Spleen (tissue), 11 donors: ENCODE data around the gene CASR. TPM values are rescaled to one million over a fixed set of nuclear protein-coding genes. Genes with fewer than 3 reads are reported as not detected.

Experiments
- DNase-seq: peaks from one replicate; pipeline ENCODE4 v3.0.0-alpha.2; 2020
- H3K27ac ChIP-seq, 8 donors: fragments of 200-600 bp; sonication (generic) in 7 of 8; 1 replicate in 4 of 8; 2 replicates in 4 of 8; pipeline versions ENCODE4 v1.5.0 to v1.8.0; 2016 to 2021; ENCODE audit warnings: inconsistent platforms in 4 of 8, mild to moderate bottlenecking in 4 of 8, moderate library complexity in 1 of 8
- H3K27me3 ChIP-seq, 7 donors: fragments of 200-600 bp; sonication (generic) in 6 of 7; replicated peaks in 1 of 7; 1 replicate in 4 of 7; 2 replicates in 3 of 7; pipeline versions ENCODE4 v1.5.0 to v1.8.0; 2016 to 2021; ENCODE audit warnings: inconsistent platforms in 3 of 7, mild to moderate bottlenecking in 1 of 7
- H3K36me3 ChIP-seq, 6 donors: fragments of 200-600 bp; sonication (generic) in 5 of 6; 1 replicate in 4 of 6; 2 replicates in 2 of 6; pipeline versions ENCODE4 v1.5.0 to v1.8.0; 2016 to 2021; ENCODE audit warnings: inconsistent platforms in 2 of 6
- H3K4me1 ChIP-seq, 6 donors: fragments of 200-600 bp; sonication (generic) in 5 of 6; 1 replicate in 3 of 6; 2 replicates in 3 of 6; pipeline versions ENCODE4 v1.5.0 to v1.8.0; 2016 to 2021; ENCODE audit warnings: inconsistent platforms in 3 of 6
- H3K4me3 ChIP-seq, 8 donors: fragments of 200-600 bp; sonication (generic) in 7 of 8; 1 replicate in 4 of 8; 2 replicates in 4 of 8; pipeline versions ENCODE4 v1.5.0 to v1.8.0; 2016 to 2021; ENCODE audit warnings: inconsistent platforms in 4 of 8, mild to moderate bottlenecking in 4 of 8, moderate library complexity in 2 of 8
- H3K9me3 ChIP-seq, 8 donors: fragments of 200-600 bp; sonication (generic) in 7 of 8; 1 replicate in 4 of 8; 2 replicates in 4 of 8; pipeline versions ENCODE4 v1.5.0 to v1.8.0; 2016 to 2021; ENCODE audit warnings: inconsistent platforms in 4 of 8
- POLR2A ChIP-seq, 3 donors: fragments of 450-650 bp; IDR thresholded peaks; one replicate each; pipeline ENCODE4 v1.5.1; 2017; ENCODE audit warnings: antibody characterized with exemption in 3 of 3, mild to moderate bottlenecking in 1 of 3
- POLR2AphosphoS5 ChIP-seq, 3 donors: sonication (generic); formaldehyde crosslinking; IDR thresholded peaks; one replicate each; pipeline ENCODE4 v1.5.1; 2017; ENCODE audit warnings: antibody characterized with exemption in 3 of 3
- WGBS, 5 donors: extraction: QIAGEN DNeasy Blood & Tissue Kit in 3 of 5; methylation state at CpG; one replicate each; pipeline versions ENCODE4 v1.1.5 to v1.1.7; 2013 to 2018; 5-methylcytosine and 5-hydroxymethylcytosine counted together
- intact Hi-C: fragments of 100-400 bp; cut with DNase I; formaldehyde crosslinking; loops from one replicate; pipeline ENCODE4 v1.15.0; 2023; ENCODE audit warnings: low total_unique reads
- polyA plus RNA-seq, 3 donors: library from polyadenylated mRNA; stranded (reverse); fragments of 200-250 nt; gene quantifications; one replicate each; pipeline ENCODE4 v1.2.1, GENCODE V29; 2013
- total RNA-seq, 7 donors: library from RNA; depleted of rRNA in 3 of 7; stranded (reverse); fragments of >200 nt in 3 of 7; fragmentation: NEBNext Ultra II Directional in 4 of 7; extraction: Animal tissue kit (Norgen Biotek cat#: 25700) in 4 of 7; gene quantifications; one replicate each; pipeline versions ENCODE4 v1.1.0 to v1.2.1, GENCODE V29; 2016 to 2021
- TF ChIP-seq, protein P1 (sequence below), 11 experiments: fragments of 200-600 bp in 7 of 11; fragments of 450-650 bp in 4 of 11; sonication (generic) in 4 of 11; IDR thresholded peaks in 8 of 11; conservative IDR thresholded peaks in 3 of 11; 1 replicate in 7 of 11; 2 replicates in 4 of 11; pipeline versions ENCODE4 v1.4.0 to v1.8.0; 2016 to 2021; ENCODE audit warnings: antibody characterized with exemption in 11 of 11, inconsistent platforms in 4 of 11, mild to moderate bottlenecking in 1 of 11
- donor health status: healthy with polysubstance abuse.
- donor health status: DM: no; HTN: no; CAD: no; lungs with moderate emphysema.
- donor health status: DM: no; HTN: no; CAD: no.
- donor health status: Bipolar disorder and iron deficiency.
- donor health status: healthy.
- donor health status: DM: no; HTN: no; CAD: no.
- donor health status: DM: yes; HTN: yes; CAD: no.

Gene CASR
- total and polyA plus RNA-seq, 10 donors, result 0.08 to 4.3 (median 0.23) TPM

DNA sequence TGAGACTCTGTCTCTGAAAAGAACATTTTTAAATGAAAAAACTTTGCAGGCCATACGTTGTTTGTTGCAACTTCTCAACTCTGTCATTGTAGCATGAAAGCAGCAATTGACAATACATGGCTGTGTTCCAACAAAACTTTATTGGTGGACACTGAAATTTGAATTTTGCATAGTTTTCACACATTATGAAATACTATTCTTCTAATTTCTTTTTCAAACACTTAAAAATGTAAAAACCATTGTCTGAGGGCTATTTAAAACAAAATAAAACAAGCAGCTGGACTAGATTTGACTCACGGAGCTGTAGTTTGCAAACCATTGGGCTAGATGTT is 123.1 kb downstream of the CASR start:
- Histone ChIP-seq H3K36me3 (no peaks in the 10 kb centered on the region), H3K27ac (no peak overlapping the region), H3K4me3 (no peak overlapping the region), H3K9me3 (no peaks in the 10 kb centered on the region), H3K27me3 (no peaks in the 10 kb centered on the region), H3K4me1 (peaks cover 0 to 11% (median 0%) of the 10 kb centered on the region in 6 donors)
- 59 to 77% (median 63%) methylated on average over 2 of the region's 2 CpGs for WGBS, 5 donors
- no peak for DNase-seq
- no peak for TF ChIP-seq POLR2AphosphoS5 (IDR thresholded peaks at IDR 0.05)
- TF ChIP-seq POLR2A (IDR thresholded peaks at IDR 0.05), result no peak
- TF ChIP-seq, protein P1, sequence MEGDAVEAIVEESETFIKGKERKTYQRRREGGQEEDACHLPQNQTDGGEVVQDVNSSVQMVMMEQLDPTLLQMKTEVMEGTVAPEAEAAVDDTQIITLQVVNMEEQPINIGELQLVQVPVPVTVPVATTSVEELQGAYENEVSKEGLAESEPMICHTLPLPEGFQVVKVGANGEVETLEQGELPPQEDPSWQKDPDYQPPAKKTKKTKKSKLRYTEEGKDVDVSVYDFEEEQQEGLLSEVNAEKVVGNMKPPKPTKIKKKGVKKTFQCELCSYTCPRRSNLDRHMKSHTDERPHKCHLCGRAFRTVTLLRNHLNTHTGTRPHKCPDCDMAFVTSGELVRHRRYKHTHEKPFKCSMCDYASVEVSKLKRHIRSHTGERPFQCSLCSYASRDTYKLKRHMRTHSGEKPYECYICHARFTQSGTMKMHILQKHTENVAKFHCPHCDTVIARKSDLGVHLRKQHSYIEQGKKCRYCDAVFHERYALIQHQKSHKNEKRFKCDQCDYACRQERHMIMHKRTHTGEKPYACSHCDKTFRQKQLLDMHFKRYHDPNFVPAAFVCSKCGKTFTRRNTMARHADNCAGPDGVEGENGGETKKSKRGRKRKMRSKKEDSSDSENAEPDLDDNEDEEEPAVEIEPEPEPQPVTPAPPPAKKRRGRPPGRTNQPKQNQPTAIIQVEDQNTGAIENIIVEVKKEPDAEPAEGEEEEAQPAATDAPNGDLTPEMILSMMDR (IDR thresholded peaks at IDR 0.05 in 8 of 11, conservative IDR thresholded peaks at IDR 0.05 in 3 of 11), result no peak
- intact Hi-C loops, result no loop called here

- Histone ChIP-seq H3K9me3 (no peaks in the 10 kb centered on the region), H3K27ac (peak overlapping the region in 1 of 8 donors; percentile 30), H3K27me3 (no peaks in the 10 kb centered on the region), H3K4me3 (no peak overlapping the region), H3K36me3 (no peaks in the 10 kb centered on the region), H3K4me1 (peaks cover 0 to 11% (median 0%) of the 10 kb centered on the region in 6 donors)
- intact Hi-C loops, result no loop called here
- DNase-seq, result no peak
- 49 to 80% (median 60%) methylated on average over 4 of the region's 4 CpGs for WGBS, 5 donors
- TF ChIP-seq POLR2AphosphoS5 (IDR thresholded peaks at IDR 0.05) (no peak), POLR2A (IDR thresholded peaks at IDR 0.05) (no peak)
- TF ChIP-seq, protein P1 (IDR thresholded peaks at IDR 0.05 in 8 of 11, conservative IDR thresholded peaks at IDR 0.05 in 3 of 11), result no peak
Measured at GRCh38 chr3:122307094-122307687, 123.7 kb downstream of the CASR start.

DNA sequence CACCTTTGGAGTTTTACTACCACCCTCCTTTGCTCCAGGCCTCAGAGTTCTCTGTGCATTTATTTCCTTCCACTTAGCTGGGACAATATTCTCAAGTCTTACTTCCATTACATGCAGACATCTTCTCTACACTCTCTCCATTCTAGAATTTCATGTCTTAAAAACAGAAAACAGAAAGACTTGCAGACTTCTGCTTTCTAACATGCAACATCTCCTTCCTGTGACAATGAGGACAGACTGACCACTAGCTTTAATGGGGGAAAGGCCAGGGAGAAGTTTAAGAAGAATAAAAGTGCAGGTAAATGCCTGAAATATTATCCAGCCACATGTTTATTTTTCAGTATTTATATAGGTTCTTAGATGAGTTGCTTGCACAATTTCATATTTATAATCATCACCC is 124.5 kb downstream of the CASR start:
- no peak for DNase-seq
- peaks cover 0 to 11% (median 0%) of the 10 kb centered on the region in 6 donors for H3K4me1 ChIP-seq
- H3K4me3 ChIP-seq, result no peak overlapping the region
- intact Hi-C loops, result no loop called here
- H3K36me3 ChIP-seq, result no peaks in the 10 kb centered on the region
- no peaks in the 10 kb centered on the region for H3K27me3 ChIP-seq
- peak overlapping the region in 1 of 8 donors; percentile 30 for H3K27ac ChIP-seq
- no peaks in the 10 kb centered on the region for H3K9me3 ChIP-seq
- TF ChIP-seq POLR2A (IDR thresholded peaks at IDR 0.05), result no peak
- TF ChIP-seq, protein P1 (IDR thresholded peaks at IDR 0.05 in 8 of 11, conservative IDR thresholded peaks at IDR 0.05 in 3 of 11), result no peak
- TF ChIP-seq POLR2AphosphoS5 (IDR thresholded peaks at IDR 0.05), result no peak

DNA sequence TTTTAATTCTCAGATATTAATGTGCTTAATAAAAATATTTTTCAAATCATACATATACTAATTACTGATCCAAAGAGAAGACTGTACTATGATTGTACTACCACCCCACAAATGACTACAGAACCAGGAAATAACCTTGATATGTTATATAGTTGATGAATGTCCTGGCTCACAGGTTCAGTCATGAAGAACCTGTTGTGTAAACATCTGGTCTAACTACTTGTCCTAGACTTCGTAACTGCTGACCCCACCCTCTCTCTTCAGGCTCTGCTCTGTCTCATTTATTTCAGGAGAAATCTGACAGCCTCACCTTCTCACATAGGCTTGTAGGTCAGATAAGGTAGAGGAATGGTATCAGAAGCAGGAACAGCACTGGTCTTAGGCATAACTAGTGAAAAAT is 126.9 kb downstream of the CASR start:
- 20 to 60% (median 37%) methylated on average over 1 of the region's 1 CpG for WGBS, 5 donors
- no peak overlapping the region for H3K4me3 ChIP-seq
- H3K4me1 ChIP-seq, result peaks cover 0 to 11% (median 0%) of the 10 kb centered on the region in 6 donors
- H3K27ac ChIP-seq, result no peak overlapping the region
- TF ChIP-seq POLR2AphosphoS5 (IDR thresholded peaks at IDR 0.05) (no peak), POLR2A (IDR thresholded peaks at IDR 0.05) (no peak)
- TF ChIP-seq, protein P1 (IDR thresholded peaks at IDR 0.05 in 8 of 11, conservative IDR thresholded peaks at IDR 0.05 in 3 of 11), result no peak
- DNase-seq, result no peak
- no peaks in the 10 kb centered on the region for H3K36me3 ChIP-seq
- intact Hi-C loops, result no loop called here
- peaks cover 0 to 2% (median 0%) of the 10 kb centered on the region in 7 donors for H3K27me3 ChIP-seq
- H3K9me3 ChIP-seq, result no peaks in the 10 kb centered on the region
